OCI-LY7 (cell line): ENCODE data around the gene MERTK. TPM values are rescaled to one million over a fixed set of nuclear protein-coding genes. Genes with fewer than 3 reads are reported as not detected.

Source experiments
- BruUV-seq: library from RNA; stranded (reverse); fragments of 400-500 nt; replicated peaks from 2 replicates; lab custom pipeline; 2021; lab: Mats Ljungman, UMichigan
- CTCF ChIA-PET: fragments of 300-600 bp; sonication (Branson Sonifier 250); formaldehyde crosslinking; loops from one replicate; lab custom pipeline; 2022; ENCODE audit warnings: antibody characterized with exemption; ENCODE audit not compliant: unreplicated experiment; lab: Charles Lee
- POLR2A ChIA-PET: fragments of 300-600 bp; sonication (Branson Sonifier 250); formaldehyde crosslinking; loops from one replicate; lab custom pipeline; 2022; ENCODE audit warnings: antibody characterized with exemption; lab: Charles Lee
- DNase-seq: peaks from one replicate; pipeline ENCODE4 v3.0.0-alpha.2; 2015; ENCODE audit warnings: low spot score
- H2AFZ ChIP-seq: fragments of 200-600 bp; sonication (generic), shearing (Covaris generic); 2 replicates; pipeline ENCODE4 v1.6.1; 2014; ENCODE audit warnings: mild to moderate bottlenecking, antibody characterized with exemption, low read length, moderate library complexity
- H3K27ac ChIP-seq: fragments of 200-600 bp; sonication (generic); 2 replicates; pipeline ENCODE4 v1.5.1; 2014; ENCODE audit warnings: mixed run types, low read depth, mild to moderate bottlenecking, moderate library complexity, low read length, inconsistent platforms; ENCODE audit not compliant: poor library complexity, severe bottlenecking
- H3K36me3 ChIP-seq: fragments of 200-600 bp; sonication (generic); 2 replicates; pipeline ENCODE4 v1.6.1; 2014; ENCODE audit warnings: mild to moderate bottlenecking, antibody characterized with exemption, low read length, moderate library complexity, mixed read lengths; ENCODE audit not compliant: insufficient read depth
- H3K4me1 ChIP-seq: fragments of 200-600 bp; sonication (generic); 2 replicates; pipeline ENCODE4 v1.5.1; 2014; ENCODE audit warnings: mild to moderate bottlenecking, low read length; ENCODE audit not compliant: insufficient read depth, poor library complexity, severe bottlenecking
- H3K4me2 ChIP-seq: fragments of 200-600 bp; sonication (generic); 2 replicates; pipeline ENCODE4 v1.6.1; 2014; ENCODE audit warnings: mild to moderate bottlenecking, low read length
- H3K4me3 ChIP-seq: fragments of 200-600 bp; sonication (generic); 2 replicates; pipeline ENCODE4 v1.5.1; 2014; ENCODE audit warnings: mild to moderate bottlenecking, low read depth, low read length; ENCODE audit not compliant: poor library complexity, severe bottlenecking
- H3K79me2 ChIP-seq: fragments of 200-600 bp; sonication (generic); 2 replicates; pipeline ENCODE4 v1.6.1; 2016; ENCODE audit warnings: low read depth, mild to moderate bottlenecking, low read length, moderate library complexity, mixed read lengths; ENCODE audit not compliant: insufficient read depth
- H3K9me2 ChIP-seq: fragments of 200-600 bp; sonication (generic); 2 replicates; pipeline ENCODE4 v1.6.1; 2016; ENCODE audit warnings: mild to moderate bottlenecking, low read length, mixed read lengths; ENCODE audit not compliant: insufficient read depth
- H3K9me3 ChIP-seq: fragments of 200-600 bp; sonication (generic); 2 replicates; pipeline ENCODE4 v1.6.1; 2014; ENCODE audit warnings: mild to moderate bottlenecking, mixed run types, low read length, mixed read lengths
- H4K20me1 ChIP-seq: fragments of 200-600 bp; sonication (generic); 2 replicates; pipeline ENCODE4 v1.6.1; 2014; ENCODE audit warnings: mild to moderate bottlenecking, antibody characterized with exemption, low read length, moderate library complexity, mixed read lengths; ENCODE audit not compliant: insufficient read depth
- CTCF ChIP-seq: fragments of 200-600 bp; sonication (generic); conservative IDR thresholded peaks from 2 replicates; pipeline ENCODE4 v1.5.1; 2014; ENCODE audit warnings: mild to moderate bottlenecking, antibody characterized with exemption, low read length, moderate library complexity, mixed read lengths
- EZH2phosphoT487 ChIP-seq: fragments of 200-600 bp; sonication (generic); IDR thresholded peaks from 2 replicates; pipeline ENCODE4 v1.6.1; 2018; ENCODE audit warnings: low read depth, borderline replicate concordance, mild to moderate bottlenecking, mixed run types, antibody characterized with exemption, low read length, moderate library complexity, mixed read lengths
- intact Hi-C: fragments of 100-400 bp; cut with micrococcal nuclease; formaldehyde crosslinking; loops from one replicate; pipeline ENCODE4 v1.10.0; 2022; ENCODE audit not compliant: unreplicated experiment
- total RNA-seq, 2 experiments: library from RNA; depleted of rRNA in 1 of 2; stranded (reverse); fragments of >200 nt in 1 of 2; shearing (Covaris generic) in 1 of 2; gene quantifications; 2 replicates each; pipeline ENCODE4 v1.2.3, GENCODE V29; 2014 to 2022

Gene MERTK
- total RNA-seq, 2 experiments from 2014 or later = 0.38 TPM; not detected in 1

- Histone ChIP-seq H3K4me2 (no peak overlapping the region), H3K4me1 (no peaks in the 10 kb centered on the region), H3K4me3 (no peak overlapping the region), H3K79me2 (no peaks in the 10 kb centered on the region), H3K9me2 (no peaks in the 10 kb centered on the region), H3K36me3 (no peaks in the 10 kb centered on the region), H3K27ac (no peak overlapping the region), H3K9me3 (no peaks in the 10 kb centered on the region), H2AFZ (no peak overlapping the region), H4K20me1 (no peaks in the 10 kb centered on the region)
- intact Hi-C loops = no loop called here
- DNase-seq = no peak
- no peak for TF ChIP-seq CTCF
- no peak for TF ChIP-seq EZH2phosphoT487
- POLR2A ChIA-PET = interaction anchor here (0.7 to 1.1 kb wide), 2 partner anchors 29 to 597 kb away, joined by 3 read pairs; no protein-coding TSS in a partner anchor
- CTCF ChIA-PET = no interaction called here
- no TSS peak for BruUV-seq
These were observed 2.4 kb upstream of the MERTK start for GRCh38 chr2:111896024-111896423.

GRCh38 chr2:111896576-111896975 lies 1.8 kb upstream of the MERTK start:
- DNase-seq = no peak
- H3K27ac ChIP-seq = no peak overlapping the region
- no peak overlapping the region for H3K4me2 ChIP-seq
- POLR2A ChIA-PET = no interaction called here
- TF ChIP-seq CTCF = no peak
- TF ChIP-seq EZH2phosphoT487 = no peak
- no peaks in the 10 kb centered on the region for H4K20me1 ChIP-seq
- CTCF ChIA-PET = no interaction called here
- no peak overlapping the region for H3K4me3 ChIP-seq
- no peaks in the 10 kb centered on the region for H3K4me1 ChIP-seq
- H3K9me2 ChIP-seq = no peaks in the 10 kb centered on the region
- H3K9me3 ChIP-seq = no peaks in the 10 kb centered on the region
- intact Hi-C loops = no loop called here
- no peaks in the 10 kb centered on the region for H3K36me3 ChIP-seq
- H2AFZ ChIP-seq = no peak overlapping the region
- no peaks in the 10 kb centered on the region for H3K79me2 ChIP-seq
- no TSS peak for BruUV-seq

- TF ChIP-seq CTCF (no peak), EZH2phosphoT487 (no peak)
- H3K9me2 ChIP-seq = no peaks in the 10 kb centered on the region
- H3K27ac ChIP-seq = no peak overlapping the region
- peak overlapping the region; percentile 38; the same call in 1 of the 2 replicates for H3K4me2 ChIP-seq
- POLR2A ChIA-PET = no interaction called here
- no peaks in the 10 kb centered on the region for H4K20me1 ChIP-seq
- BruUV-seq = no TSS peak
- CTCF ChIA-PET = no interaction called here
- no peaks in the 10 kb centered on the region for H3K79me2 ChIP-seq
- no peaks in the 10 kb centered on the region for H3K4me1 ChIP-seq
- no peaks in the 10 kb centered on the region for H3K36me3 ChIP-seq
- intact Hi-C loops = no loop called here
- DNase-seq = no peak
- H3K9me3 ChIP-seq = no peaks in the 10 kb centered on the region
- H3K4me3 ChIP-seq = no peak overlapping the region
- H2AFZ ChIP-seq = no peak overlapping the region
These were observed 830 bp upstream of the MERTK start for GRCh38 chr2:111897630-111897923.
